Prostate gland (tissue), 2 donors: ENCODE data around the gene CCR6. TPM values are rescaled to one million over a fixed set of nuclear protein-coding genes. Genes with fewer than 3 reads are reported as not detected.

ENCODE experiments used
- DNase-seq: peaks from one replicate; pipeline ENCODE4 v3.0.0-alpha.2; 2019; ENCODE audit warnings: low spot score
- H3K27ac ChIP-seq, 2 donors: fragments of 200-600 bp; sonication (generic); 2 replicates each; pipeline ENCODE4 v1.5.1; 2017 to 2019
- H3K27me3 ChIP-seq: fragments of 200-600 bp; sonication (generic); replicated peaks from 2 replicates; pipeline ENCODE4 v1.5.1; 2019; ENCODE audit not compliant: insufficient read depth
- H3K36me3 ChIP-seq, 2 donors: fragments of 200-600 bp; sonication (generic); 1 replicate in 1 of 2; 2 replicates in 1 of 2; pipeline versions ENCODE4 v1.5.1 to v1.8.1; 2017 to 2019
- H3K4me1 ChIP-seq: fragments of 200-600 bp; sonication (generic); replicated peaks from 2 replicates; pipeline ENCODE4 v1.5.1; 2019
- H3K4me3 ChIP-seq, 2 donors: fragments of 200-600 bp; sonication (generic); 2 replicates each; pipeline ENCODE4 v1.5.1; 2017 to 2019
- H3K9me3 ChIP-seq: fragments of 200-600 bp; sonication (generic); 2 replicates; pipeline ENCODE4 v1.5.1; 2017
- CTCF ChIP-seq, 4 experiments: fragments of 200-600 bp in 2 of 4; fragments of 450-650 bp in 2 of 4; sonication (generic) in 2 of 4; IDR thresholded peaks; 1 replicate in 3 of 4; 2 replicates in 1 of 4; pipeline ENCODE4 v1.5.1; 2016 to 2019; ENCODE audit warnings: antibody characterized with exemption in 4 of 4, mild to moderate bottlenecking in 2 of 4, moderate library complexity in 2 of 4
- POLR2A ChIP-seq: fragments of 450-650 bp; IDR thresholded peaks from one replicate; pipeline ENCODE4 v1.6.1; 2016; ENCODE audit warnings: antibody characterized with exemption, mild to moderate bottlenecking
- POLR2AphosphoS5 ChIP-seq: sonication (generic); formaldehyde crosslinking; IDR thresholded peaks from one replicate; pipeline ENCODE4 v1.6.1; 2017; ENCODE audit warnings: antibody characterized with exemption
- WGBS: methylation state at CpG from one replicate; pipeline ENCODE4 v1.1.5; 2018; 5-methylcytosine and 5-hydroxymethylcytosine counted together
- intact Hi-C: fragments of 100-400 bp; cut with DNase I; formaldehyde crosslinking; loops from one replicate; pipeline ENCODE4 v1.14.2; 2022
- total RNA-seq, 2 donors: library from RNA; depleted of rRNA; stranded (reverse); fragments of >200 nt; gene quantifications; one replicate each; pipeline ENCODE4 v1.1.0, GENCODE V29; 2016

Gene CCR6
- total RNA-seq, 2 donors from 2014 or later = not detected

- intact Hi-C loops = no loop called here
- Histone ChIP-seq H3K9me3 (no peaks in the 10 kb centered on the region), H3K27ac (no peak overlapping the region), H3K4me3 (no peak overlapping the region), H3K27me3 (no peaks in the 10 kb centered on the region), H3K36me3 (no peaks in the 10 kb centered on the region), H3K4me1 (no peaks in the 10 kb centered on the region)
- 95% methylated on average over 5 of the region's 5 CpGs for WGBS
- DNase-seq = no peak
- TF ChIP-seq POLR2AphosphoS5 (no peak), POLR2A (no peak), CTCF (IDR thresholded peaks at IDR 0.05) (no peak)
Observed at GRCh38 chr6:167124753-167125152, 1.9 kb downstream of the CCR6 start.

GRCh38 chr6:167125410-167125809 is 2.5 kb downstream of the CCR6 start:
- Histone ChIP-seq H3K4me1 (no peaks in the 10 kb centered on the region), H3K27me3 (no peaks in the 10 kb centered on the region), H3K27ac (no peak overlapping the region), H3K4me3 (no peak overlapping the region), H3K9me3 (no peaks in the 10 kb centered on the region), H3K36me3 (no peaks in the 10 kb centered on the region)
- WGBS = 84% methylated on average over 4 of the region's 4 CpGs
- TF ChIP-seq POLR2AphosphoS5 (no peak), CTCF (IDR thresholded peaks at IDR 0.05) (no peak), POLR2A (no peak)
- intact Hi-C loops = no loop called here
- DNase-seq = no peak

DNA sequence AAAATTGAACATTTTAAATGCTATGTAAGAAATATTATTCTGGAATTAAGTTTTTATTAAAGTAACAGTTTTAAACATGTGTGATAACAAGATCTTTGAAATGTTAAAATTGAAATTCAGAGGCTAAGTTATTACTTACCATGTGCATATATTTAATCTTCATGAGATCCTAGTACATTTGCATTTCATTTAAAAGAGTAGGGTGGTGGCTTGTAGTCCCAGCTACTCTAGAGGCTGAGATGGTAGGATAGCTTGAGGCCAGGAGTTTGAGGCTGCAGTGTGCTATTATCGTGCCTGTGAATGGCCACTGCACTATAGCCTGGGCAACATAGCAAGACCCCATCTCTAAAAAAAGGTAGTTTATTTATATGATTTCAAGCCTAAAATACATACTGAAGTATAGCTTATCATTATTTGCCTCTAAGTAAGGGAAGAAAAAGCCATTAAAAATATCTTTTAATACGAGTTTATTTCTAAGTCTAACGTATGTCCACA is 3.0 kb downstream of the CCR6 start:
- Histone ChIP-seq H3K27me3 (no peaks in the 10 kb centered on the region), H3K4me1 (no peaks in the 10 kb centered on the region), H3K27ac (no peak overlapping the region), H3K4me3 (no peak overlapping the region), H3K36me3 (no peaks in the 10 kb centered on the region), H3K9me3 (no peaks in the 10 kb centered on the region)
- intact Hi-C loops = no loop called here
- 91% methylated on average over 3 of the region's 3 CpGs for WGBS
- TF ChIP-seq CTCF (IDR thresholded peaks at IDR 0.05) = no peak
- no peak for TF ChIP-seq POLR2A
- TF ChIP-seq POLR2AphosphoS5 = no peak
- no peak for DNase-seq

DNA sequence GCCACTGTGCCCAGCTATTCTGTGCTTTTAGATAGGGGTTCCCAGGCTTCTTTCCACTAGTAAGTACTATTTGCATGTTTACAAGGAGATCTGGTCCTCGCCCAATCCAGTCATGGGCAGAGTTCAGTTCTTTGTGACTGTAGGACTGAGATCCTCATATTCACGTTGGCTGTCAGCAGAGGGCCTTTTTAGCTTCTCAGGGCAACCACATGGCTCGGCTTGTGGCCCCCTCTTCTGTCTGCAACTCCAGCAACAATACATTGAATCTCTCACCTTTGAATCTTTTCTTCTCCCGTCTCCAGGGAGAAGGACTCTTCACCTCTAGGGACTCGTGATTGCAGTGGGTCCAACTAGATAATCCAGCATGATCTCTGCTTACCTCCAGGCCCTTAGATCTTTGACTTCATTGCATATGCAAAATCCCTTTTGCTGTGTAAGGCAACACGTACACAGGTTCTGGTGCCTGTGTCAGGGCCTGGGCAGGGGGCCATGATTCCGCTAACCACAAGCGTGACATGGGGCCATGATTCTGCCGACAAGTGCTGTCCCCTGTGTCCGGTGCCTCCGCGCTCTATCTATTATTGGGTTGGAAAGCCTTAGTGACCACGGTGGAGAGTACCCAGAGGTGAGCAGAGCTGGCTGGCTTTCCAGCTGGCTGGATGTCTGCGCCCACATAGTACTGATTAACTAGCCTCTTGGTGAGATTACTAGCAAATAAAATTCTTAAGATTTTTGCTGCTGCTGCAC is 5.1 kb downstream of the CCR6 start:
- intact Hi-C loops = no loop called here

More for the DNA sequence above, 5.1 kb downstream of the CCR6 start:
- Histone ChIP-seq H3K4me3 (no peak overlapping the region), H3K9me3 (no peaks in the 10 kb centered on the region), H3K27me3 (no peaks in the 10 kb centered on the region), H3K36me3 (no peaks in the 10 kb centered on the region), H3K27ac (no peak overlapping the region), H3K4me1 (no peaks in the 10 kb centered on the region)
- WGBS = 89% methylated on average over 14 of the region's 14 CpGs
- TF ChIP-seq POLR2AphosphoS5 (no peak), CTCF (IDR thresholded peaks at IDR 0.05) (no peak), POLR2A (no peak)
- DNase-seq = no peak
